Stimulated activated naive CD8-positive, alpha-beta T cell treated with anti-CD3 and anti-CD28 coated beads, Interleukin-15, Interleukin-2, amounts not matched to agents 100 ng/mL and 50 ng/mL, for 24 hours (primary cell): ENCODE results near the gene CHD3.

ENCODE experiments used
- H3K27ac Mint-ChIP-seq: one replicate; pipeline ENCODE4 v1.8.0; 2021; ENCODE audit warnings: mild to moderate bottlenecking, mixed read lengths
- H3K27me3 Mint-ChIP-seq: one replicate; pipeline ENCODE4 v1.8.0; 2021; ENCODE audit warnings: mixed read lengths
- H3K36me3 Mint-ChIP-seq: one replicate; pipeline ENCODE4 v1.8.0; 2021; ENCODE audit warnings: low read depth, mixed read lengths
- H3K4me1 Mint-ChIP-seq: one replicate; pipeline ENCODE4 v1.8.0; 2021; ENCODE audit warnings: low read depth, mixed read lengths
- H3K4me3 Mint-ChIP-seq: one replicate; pipeline ENCODE4 v1.8.0; 2021; ENCODE audit warnings: mild to moderate bottlenecking, mixed read lengths
- H3K9me3 Mint-ChIP-seq: one replicate; pipeline ENCODE4 v1.8.0; 2021; ENCODE audit warnings: mixed read lengths

CHD3 gene

DNA sequence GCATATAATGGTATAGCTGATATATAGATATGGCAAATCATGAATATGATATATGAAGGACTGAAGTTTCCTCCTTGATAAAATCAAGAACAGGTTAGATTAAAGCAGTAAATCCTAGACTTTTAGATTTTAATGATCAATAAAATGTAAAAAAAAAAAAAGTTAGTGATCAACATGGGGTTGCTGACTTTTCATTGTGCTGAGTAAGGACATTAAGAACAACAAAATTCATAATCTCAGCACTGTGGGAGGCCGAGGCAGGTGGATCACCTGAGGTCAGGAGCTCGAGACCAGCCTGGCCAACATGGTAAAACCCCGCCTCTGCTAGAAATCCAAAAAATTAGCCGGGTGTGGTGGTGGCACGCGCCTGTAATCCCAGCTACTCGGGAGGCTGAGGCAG lies 10.4 kb upstream of the CHD3 start:
- H3K4me3 Mint-ChIP-seq = no peak overlapping the region
- H3K4me1 Mint-ChIP-seq = peaks cover 4% of the 10 kb centered on the region
- no peak overlapping the region for H3K27ac Mint-ChIP-seq
- peaks cover 17% of the 10 kb centered on the region for H3K36me3 Mint-ChIP-seq
- no peaks in the 10 kb centered on the region for H3K27me3 Mint-ChIP-seq
- no peaks in the 10 kb centered on the region for H3K9me3 Mint-ChIP-seq

- H3K27me3 Mint-ChIP-seq = no peaks in the 10 kb centered on the region
- peaks cover 4% of the 10 kb centered on the region for H3K4me1 Mint-ChIP-seq
- H3K36me3 Mint-ChIP-seq = peaks cover 11% of the 10 kb centered on the region
- H3K4me3 Mint-ChIP-seq = no peak overlapping the region
- no peaks in the 10 kb centered on the region for H3K9me3 Mint-ChIP-seq
- no peak overlapping the region for H3K27ac Mint-ChIP-seq
Measured at GRCh38 chr17:7880076-7880868, 8.3 kb upstream of the CHD3 start.

- peaks cover under 1% of the 10 kb centered on the region for H3K4me1 Mint-ChIP-seq
- no peak overlapping the region for H3K4me3 Mint-ChIP-seq
- H3K27me3 Mint-ChIP-seq = no peaks in the 10 kb centered on the region
- H3K9me3 Mint-ChIP-seq = no peaks in the 10 kb centered on the region
- H3K36me3 Mint-ChIP-seq = peaks cover under 1% of the 10 kb centered on the region
- no peak overlapping the region for H3K27ac Mint-ChIP-seq
Measured at GRCh38 chr17:7881276-7882054, 7.1 kb upstream of the CHD3 start.

- no peaks in the 10 kb centered on the region for H3K27me3 Mint-ChIP-seq
- no peaks in the 10 kb centered on the region for H3K36me3 Mint-ChIP-seq
- H3K4me3 Mint-ChIP-seq = no peak overlapping the region
- no peaks in the 10 kb centered on the region for H3K9me3 Mint-ChIP-seq
- H3K4me1 Mint-ChIP-seq = no peaks in the 10 kb centered on the region
- H3K27ac Mint-ChIP-seq = no peak overlapping the region
Measured at GRCh38 chr17:7882068-7882467, 6.5 kb upstream of the CHD3 start.

- Mint-ChIP-seq H3K36me3 (no peaks in the 10 kb centered on the region), H3K9me3 (no peaks in the 10 kb centered on the region), H3K4me3 (no peak overlapping the region), H3K4me1 (no peaks in the 10 kb centered on the region), H3K27me3 (no peaks in the 10 kb centered on the region), H3K27ac (no peak overlapping the region)
Measured at GRCh38 chr17:7882629-7883028, 6.0 kb upstream of the CHD3 start.

- H3K27ac Mint-ChIP-seq = peak overlapping the region; percentile 80
- no peaks in the 10 kb centered on the region for H3K27me3 Mint-ChIP-seq
- peak overlapping the region; percentile 74 for H3K4me3 Mint-ChIP-seq
- H3K9me3 Mint-ChIP-seq = no peaks in the 10 kb centered on the region
- no peaks in the 10 kb centered on the region for H3K4me1 Mint-ChIP-seq
- H3K36me3 Mint-ChIP-seq = no peaks in the 10 kb centered on the region
Measured at GRCh38 chr17:7883781-7884386, 4.7 kb upstream of the CHD3 start.

GRCh38 chr17:7884581-7885366 lies 3.8 kb upstream of the CHD3 start:
- H3K9me3 Mint-ChIP-seq = no peaks in the 10 kb centered on the region
- H3K27me3 Mint-ChIP-seq = no peaks in the 10 kb centered on the region
- peak overlapping the region; percentile 69 for H3K4me3 Mint-ChIP-seq

DNA sequence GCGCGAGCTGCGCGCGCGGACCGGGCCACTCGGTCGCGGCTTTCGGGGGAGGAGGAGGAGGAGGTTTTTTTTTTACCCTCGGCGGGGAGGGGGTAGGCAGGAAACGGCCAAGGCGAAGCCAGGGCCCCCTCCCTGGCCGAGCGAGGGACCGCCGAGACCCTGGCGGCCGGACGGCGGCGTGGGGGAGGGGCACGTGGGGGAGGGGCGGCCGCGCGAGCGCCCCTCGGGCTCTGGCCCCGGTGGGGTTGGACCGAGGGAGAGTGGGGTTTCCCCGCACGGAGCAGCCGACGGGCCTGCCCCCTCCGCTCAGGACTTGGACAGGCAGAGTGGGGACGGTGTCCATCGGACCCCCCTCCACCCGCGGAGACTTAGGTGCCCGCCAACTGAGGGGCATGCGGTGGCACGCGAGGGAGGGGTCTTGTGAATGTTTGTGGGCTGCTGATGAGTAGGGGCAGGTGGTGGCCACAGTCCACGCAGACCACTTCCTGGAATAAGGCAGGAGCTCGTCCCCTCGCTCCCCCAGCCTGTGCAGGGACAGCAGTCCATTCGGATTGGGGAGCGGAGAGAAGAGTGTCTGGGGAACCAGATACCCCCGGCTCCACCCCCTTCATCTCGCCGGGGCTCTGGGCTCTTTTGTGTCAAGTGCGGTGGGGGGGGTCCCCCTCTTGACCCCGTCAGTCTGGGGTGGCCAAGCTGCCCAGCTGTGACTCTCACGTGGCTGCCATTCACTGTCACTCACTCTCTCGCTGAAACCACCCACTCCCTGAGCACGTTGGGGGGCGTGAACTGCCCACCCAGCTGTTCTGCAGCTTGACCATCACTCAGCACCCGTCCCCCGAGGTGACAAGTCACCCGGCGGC lies 3.0 kb upstream of the CHD3 start:
- H3K27me3 Mint-ChIP-seq = no peaks in the 10 kb centered on the region
- no peak overlapping the region for H3K27ac Mint-ChIP-seq
- peaks cover 11% of the 10 kb centered on the region for H3K36me3 Mint-ChIP-seq
- H3K9me3 Mint-ChIP-seq = no peaks in the 10 kb centered on the region
- peaks cover 3% of the 10 kb centered on the region for H3K4me1 Mint-ChIP-seq
- H3K4me3 Mint-ChIP-seq = no peak overlapping the region

More at GRCh38 chr17:7884581-7885366, 3.8 kb upstream of the CHD3 start:
- H3K36me3 Mint-ChIP-seq = peaks cover 5% of the 10 kb centered on the region
- peak overlapping the region; percentile 83 for H3K27ac Mint-ChIP-seq
- no peaks in the 10 kb centered on the region for H3K4me1 Mint-ChIP-seq

- Mint-ChIP-seq H3K36me3 (peaks cover 20% of the 10 kb centered on the region), H3K9me3 (no peaks in the 10 kb centered on the region), H3K4me3 (no peak overlapping the region), H3K27ac (no peak overlapping the region), H3K27me3 (no peaks in the 10 kb centered on the region), H3K4me1 (peaks cover 4% of the 10 kb centered on the region)
Measured at GRCh38 chr17:7886227-7887037, 2.2 kb upstream of the CHD3 start.

GRCh38 chr17:7887038-7887481 lies 1.5 kb upstream of the CHD3 start:
- Mint-ChIP-seq H3K4me1 (peaks cover 4% of the 10 kb centered on the region), H3K27ac (no peak overlapping the region), H3K27me3 (no peaks in the 10 kb centered on the region), H3K4me3 (no peak overlapping the region), H3K9me3 (no peaks in the 10 kb centered on the region), H3K36me3 (peaks cover 26% of the 10 kb centered on the region)

DNA sequence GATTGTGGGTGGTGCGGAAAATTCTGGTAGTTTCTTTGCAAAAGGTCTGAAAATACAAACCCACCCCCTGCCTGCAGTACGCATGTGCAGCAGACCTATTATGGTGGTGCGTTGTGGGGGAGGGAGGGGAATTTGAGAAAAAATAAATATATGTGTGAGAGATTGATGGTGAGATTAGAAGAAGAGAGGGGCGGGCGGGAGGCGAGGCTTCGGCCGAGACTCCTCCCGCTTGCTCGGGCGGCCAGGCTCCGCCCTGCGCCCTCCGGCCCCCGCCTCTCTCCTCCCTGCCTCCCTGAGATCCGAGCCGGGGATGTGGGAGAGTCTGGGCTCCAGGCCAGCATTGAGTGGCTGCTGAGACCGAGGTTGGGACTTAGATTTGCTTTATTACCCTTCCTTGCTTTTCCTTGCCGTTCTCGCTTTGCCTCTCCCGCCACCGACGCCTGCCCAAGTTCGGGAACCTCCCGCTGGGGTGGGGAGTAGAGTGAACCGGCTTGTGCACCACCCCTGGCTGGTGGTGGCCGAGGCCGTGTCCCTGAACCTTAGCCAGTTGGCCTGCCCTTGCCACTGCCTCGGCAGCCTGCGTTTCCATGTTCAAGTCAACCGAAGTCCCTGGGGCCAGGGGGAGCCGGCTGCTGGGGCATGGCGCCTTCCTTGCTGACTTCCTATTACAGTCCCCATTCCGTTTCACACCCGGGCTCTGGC lies 956 bp upstream of the CHD3 start:
- Mint-ChIP-seq H3K27me3 (no peaks in the 10 kb centered on the region), H3K4me1 (peaks cover 4% of the 10 kb centered on the region), H3K27ac (no peak overlapping the region)

GRCh38 chr17:7889166-7889955 lies 772 bp downstream of the CHD3 start:
- Mint-ChIP-seq H3K4me1 (peaks cover 4% of the 10 kb centered on the region), H3K27ac (no peak overlapping the region), H3K9me3 (no peaks in the 10 kb centered on the region), H3K36me3 (peaks cover 41% of the 10 kb centered on the region), H3K27me3 (no peaks in the 10 kb centered on the region), H3K4me3 (no peak overlapping the region)

More for the DNA sequence above, 956 bp upstream of the CHD3 start:
- Mint-ChIP-seq H3K4me3 (no peak overlapping the region), H3K36me3 (peaks cover 28% of the 10 kb centered on the region), H3K9me3 (no peaks in the 10 kb centered on the region)
